Fibroblast of the aortic adventitia (primary cell): ENCODE results near the gene BEST1. TPM values are rescaled to one million over a fixed set of nuclear protein-coding genes. Genes with fewer than 3 reads are reported as not detected.

Source experiments
- DNase-seq: peaks from one replicate; pipeline ENCODE4 v3.0.0-alpha.2; 2010; ENCODE audit warnings: low read depth
- H3K4me3 ChIP-seq: 2 replicates; pipeline ENCODE4 v1.5.1; 2011; ENCODE audit warnings: low read depth, mild to moderate bottlenecking, control low read depth, low read length, moderate library complexity
- total RNA-seq: library from RNA; depleted of rRNA; stranded (reverse); fragments of >200 nt; gene quantifications from 2 replicates; pipeline ENCODE4 v1.2.3, GENCODE V29; 2012; ENCODE audit warnings: low replicate concordance
- TF ChIP-seq, protein P1 (sequence below): IDR thresholded peaks from 2 replicates; pipeline ENCODE4 v1.5.1; 2011; ENCODE audit warnings: mild to moderate bottlenecking, low read length, control low read depth, inconsistent platforms; ENCODE audit not compliant: insufficient read depth

BEST1 gene
- total RNA-seq, 1 donor: 3.1 TPM

DNA sequence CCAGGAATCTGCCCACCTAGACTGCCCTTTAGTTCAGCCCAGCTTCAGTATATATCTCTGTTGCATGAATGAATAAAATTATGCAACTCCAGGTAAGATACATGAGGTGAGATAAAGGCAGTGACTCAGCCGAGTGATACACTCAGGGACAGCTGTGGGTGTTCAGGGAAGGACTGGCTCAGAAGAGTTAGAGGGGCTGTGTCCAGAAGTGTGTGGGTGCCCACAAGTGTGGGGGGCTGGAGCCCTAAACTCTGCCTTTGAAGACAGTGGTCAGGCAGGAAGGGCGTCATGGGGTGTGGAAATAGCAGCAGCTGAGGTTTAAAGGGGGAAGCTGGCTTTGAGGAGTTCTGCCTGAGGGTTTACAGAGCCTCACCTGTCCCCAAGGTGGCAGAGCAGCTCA lies 9.0 kb downstream of the BEST1 start:
- TF ChIP-seq, protein P1, sequence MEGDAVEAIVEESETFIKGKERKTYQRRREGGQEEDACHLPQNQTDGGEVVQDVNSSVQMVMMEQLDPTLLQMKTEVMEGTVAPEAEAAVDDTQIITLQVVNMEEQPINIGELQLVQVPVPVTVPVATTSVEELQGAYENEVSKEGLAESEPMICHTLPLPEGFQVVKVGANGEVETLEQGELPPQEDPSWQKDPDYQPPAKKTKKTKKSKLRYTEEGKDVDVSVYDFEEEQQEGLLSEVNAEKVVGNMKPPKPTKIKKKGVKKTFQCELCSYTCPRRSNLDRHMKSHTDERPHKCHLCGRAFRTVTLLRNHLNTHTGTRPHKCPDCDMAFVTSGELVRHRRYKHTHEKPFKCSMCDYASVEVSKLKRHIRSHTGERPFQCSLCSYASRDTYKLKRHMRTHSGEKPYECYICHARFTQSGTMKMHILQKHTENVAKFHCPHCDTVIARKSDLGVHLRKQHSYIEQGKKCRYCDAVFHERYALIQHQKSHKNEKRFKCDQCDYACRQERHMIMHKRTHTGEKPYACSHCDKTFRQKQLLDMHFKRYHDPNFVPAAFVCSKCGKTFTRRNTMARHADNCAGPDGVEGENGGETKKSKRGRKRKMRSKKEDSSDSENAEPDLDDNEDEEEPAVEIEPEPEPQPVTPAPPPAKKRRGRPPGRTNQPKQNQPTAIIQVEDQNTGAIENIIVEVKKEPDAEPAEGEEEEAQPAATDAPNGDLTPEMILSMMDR: no peak
- no peak for DNase-seq
- H3K4me3 ChIP-seq: no peak overlapping the region

DNA sequence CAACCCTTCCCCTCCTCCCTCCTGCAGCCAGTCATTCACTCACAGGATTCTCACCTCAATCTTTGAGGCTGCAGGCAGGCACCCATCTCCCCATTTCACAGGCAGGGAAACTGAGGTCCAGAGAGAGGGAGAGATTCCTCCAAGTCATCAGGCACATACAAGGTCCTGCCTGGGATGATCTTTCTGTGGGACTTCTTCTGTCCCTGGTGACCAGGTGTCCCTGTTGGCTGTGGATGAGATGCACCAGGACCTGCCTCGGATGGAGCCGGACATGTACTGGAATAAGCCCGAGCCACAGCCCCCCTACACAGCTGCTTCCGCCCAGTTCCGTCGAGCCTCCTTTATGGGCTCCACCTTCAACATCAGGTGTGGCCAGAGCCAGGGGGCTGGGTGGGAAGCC lies 9.5 kb downstream of the BEST1 start:
- no peak overlapping the region for H3K4me3 ChIP-seq
- no peak for DNase-seq
- TF ChIP-seq, protein P1: no peak

DNA sequence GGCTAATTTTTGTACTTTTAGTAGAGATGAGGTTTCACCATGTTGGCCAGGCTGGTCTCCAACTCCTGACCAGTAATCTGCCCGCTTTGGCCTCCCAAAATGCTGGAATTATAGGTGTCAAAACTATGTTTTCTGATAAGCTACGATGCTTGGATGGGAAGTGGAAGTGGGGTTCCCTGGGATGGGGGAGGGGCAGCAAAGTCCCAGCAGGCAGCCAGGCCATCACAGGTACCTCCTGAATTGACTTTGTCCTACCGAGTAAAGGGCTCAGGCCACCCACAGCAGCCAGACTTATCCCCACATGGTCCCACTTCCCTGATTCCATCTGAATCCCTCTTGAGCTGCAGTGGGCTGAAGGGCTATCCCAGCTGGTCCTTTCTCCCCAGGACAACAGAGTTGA lies 10.4 kb downstream of the BEST1 start:
- no peak overlapping the region for H3K4me3 ChIP-seq
- no peak for DNase-seq
- TF ChIP-seq, protein P1: no peak

DNA sequence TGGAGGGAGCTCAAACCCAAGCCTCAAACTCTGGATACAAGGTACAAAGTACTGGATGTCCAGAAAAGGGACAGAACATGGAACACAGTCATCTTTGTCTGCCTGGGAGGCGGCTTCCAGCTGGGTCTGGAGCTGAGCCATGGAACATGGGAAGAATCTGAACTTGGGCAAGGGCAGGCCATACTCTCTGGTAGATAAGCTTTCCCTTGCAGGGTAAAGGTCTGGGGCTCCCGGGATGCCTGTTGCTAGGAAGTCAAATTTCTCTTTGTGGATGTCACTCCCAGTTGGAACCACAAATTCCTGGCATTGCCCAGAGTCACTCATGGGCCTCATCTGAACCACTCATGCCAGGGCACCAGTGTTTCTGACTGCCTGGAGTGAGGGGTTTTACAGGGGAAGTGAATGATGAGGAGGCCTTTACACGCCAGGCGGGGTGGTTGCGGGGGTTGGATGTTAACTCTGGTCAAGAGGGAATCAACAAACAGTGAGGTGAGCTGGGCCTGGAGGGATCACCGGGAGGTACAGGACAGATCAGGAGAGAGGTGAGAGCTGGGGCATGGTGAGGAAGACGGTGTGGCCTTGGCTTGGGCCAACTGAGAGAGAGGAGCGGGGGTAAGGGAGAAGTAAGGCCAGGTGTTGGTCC lies 11.5 kb downstream of the BEST1 start:
- H3K4me3 ChIP-seq: no peak overlapping the region
- TF ChIP-seq, protein P1: no peak
- DNase-seq: peak; percentile 67

DNA sequence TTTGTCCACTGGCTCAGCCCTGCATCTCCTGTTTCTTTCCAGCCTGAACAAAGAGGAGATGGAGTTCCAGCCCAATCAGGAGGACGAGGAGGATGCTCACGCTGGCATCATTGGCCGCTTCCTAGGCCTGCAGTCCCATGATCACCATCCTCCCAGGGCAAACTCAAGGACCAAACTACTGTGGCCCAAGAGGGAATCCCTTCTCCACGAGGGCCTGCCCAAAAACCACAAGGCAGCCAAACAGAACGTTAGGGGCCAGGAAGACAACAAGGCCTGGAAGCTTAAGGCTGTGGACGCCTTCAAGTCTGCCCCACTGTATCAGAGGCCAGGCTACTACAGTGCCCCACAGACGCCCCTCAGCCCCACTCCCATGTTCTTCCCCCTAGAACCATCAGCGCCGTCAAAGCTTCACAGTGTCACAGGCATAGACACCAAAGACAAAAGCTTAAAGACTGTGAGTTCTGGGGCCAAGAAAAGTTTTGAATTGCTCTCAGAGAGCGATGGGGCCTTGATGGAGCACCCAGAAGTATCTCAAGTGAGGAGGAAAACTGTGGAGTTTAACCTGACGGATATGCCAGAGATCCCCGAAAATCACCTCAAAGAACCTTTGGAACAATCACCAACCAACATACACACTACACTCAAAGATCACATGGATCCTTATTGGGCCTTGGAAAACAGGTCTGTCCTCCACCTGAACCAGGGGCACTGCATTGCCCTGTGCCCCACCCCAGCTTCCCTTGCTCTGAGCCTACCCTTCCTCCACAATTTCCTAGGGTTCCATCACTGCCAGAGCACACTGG lies 12.3 kb downstream of the BEST1 start:
- TF ChIP-seq, protein P1: no peak
- peak; percentile 67 for DNase-seq

DNA sequence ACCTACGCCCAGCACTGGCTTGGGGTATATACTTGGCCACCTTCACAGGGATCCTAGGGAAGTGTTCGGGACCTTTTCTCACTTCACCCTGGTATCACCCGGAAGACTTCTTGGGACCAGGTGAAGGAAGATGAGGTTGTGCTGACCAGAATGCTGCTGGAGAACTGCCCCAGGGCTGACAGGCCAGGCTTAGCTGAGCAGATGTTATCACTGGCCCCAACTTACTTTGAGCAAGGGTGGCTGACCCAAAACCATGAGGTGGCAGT lies 12.8 kb downstream of the BEST1 start:
- TF ChIP-seq, protein P1: no peak
- peak; percentile 87 for DNase-seq
- no peak overlapping the region for H3K4me3 ChIP-seq

More for the DNA sequence above, 12.3 kb downstream of the BEST1 start:
- no peak overlapping the region for H3K4me3 ChIP-seq
